ENCODE data around the gene FILIP1L. TPM values are rescaled to one million over a fixed set of nuclear protein-coding genes. Genes with fewer than 3 reads are reported as not detected.
A peak's percentile ranks its signal among the peaks of the same experiment; 100 is the strongest.

FILIP1L gene
- total and polyA plus RNA-seq, 7 donors, result 9.2 to 274 (median 78.5) TPM

DNA sequence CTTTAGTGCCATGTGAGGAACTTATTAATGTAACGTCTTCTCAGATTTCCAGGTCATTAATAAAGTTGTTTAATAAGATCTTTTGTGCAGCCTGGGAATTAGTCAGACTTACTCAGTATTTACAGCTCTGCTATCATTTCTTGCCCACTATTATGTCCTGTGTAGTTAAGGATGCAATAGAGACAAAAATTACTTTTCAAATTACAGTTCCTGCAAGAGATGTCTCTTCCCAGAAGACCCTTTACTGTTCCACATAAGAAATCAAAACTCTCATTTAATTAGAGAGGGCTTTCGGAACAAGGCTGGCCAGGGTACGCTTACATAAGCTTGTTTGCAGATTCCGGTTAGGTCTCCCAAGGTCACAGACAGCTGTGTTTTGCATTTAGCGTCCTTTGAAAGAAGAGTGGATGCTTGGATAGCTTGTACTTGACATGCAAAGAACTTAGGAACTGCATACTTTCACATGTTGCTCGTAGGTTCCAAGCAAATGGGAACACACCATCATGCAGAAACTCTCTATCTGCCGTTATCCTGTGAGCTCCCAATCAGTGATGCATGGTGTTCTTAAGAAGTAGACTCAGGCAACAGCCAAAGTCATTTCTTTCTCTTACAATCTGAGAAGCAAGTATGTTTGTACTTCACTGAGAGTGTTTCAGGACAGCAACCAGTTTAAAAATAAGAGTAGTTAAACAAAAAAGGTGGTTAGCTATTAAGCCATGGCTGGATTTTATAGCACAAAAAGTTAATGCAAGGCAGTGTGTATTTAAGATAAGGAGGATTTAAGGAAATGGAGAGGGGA, 37.4 kb downstream of the FILIP1L start:
- no peaks in the 10 kb centered on the region for H3K27me3 ChIP-seq (ENCODE audit: insufficient read depth in 3 of 3, low read length in 2 of 3)
- H3K27ac ChIP-seq, result peak overlapping the region; percentile 46
- no peak for DNase-seq
- H3K4me3 ChIP-seq, result no peak overlapping the region
- TF ChIP-seq CTCF (IDR thresholded peaks at IDR 0.05), result no peak
- intact Hi-C loops (cut with DNase I), result loop anchor here (2.0 to 5.0 kb wide), 2 partner anchors 14 to 175 kb away; no protein-coding TSS in a partner anchor
- H3K4me1 ChIP-seq, result peaks cover 48% of the 10 kb centered on the region
- ATAC-seq, result peak in 1 of 4 donors; percentile 37
- H3K36me3 ChIP-seq (ENCODE audit: insufficient read depth in 1 of 2, low read depth in 1 of 2), result peaks cover 0 to 17% of the 10 kb centered on the region in 2 donors
- 13 to 24% (median 18%) methylated on average over 7 of the region's 7 CpGs for WGBS, 3 donors
- no peaks in the 10 kb centered on the region for H3K9me3 ChIP-seq

GRCh38 chr3:100075851-100076730, 38.2 kb downstream of the FILIP1L start:
- TF ChIP-seq CTCF (IDR thresholded peaks at IDR 0.05), result no peak
- no peaks in the 10 kb centered on the region for H3K27me3 ChIP-seq (ENCODE audit: insufficient read depth in 3 of 3, low read length in 2 of 3)
- intact Hi-C loops (cut with DNase I), result loop anchor here (2.0 to 5.0 kb wide), 2 partner anchors 15 to 176 kb away; no protein-coding TSS in a partner anchor
- peaks cover 48% of the 10 kb centered on the region for H3K4me1 ChIP-seq
- H3K9me3 ChIP-seq, result no peaks in the 10 kb centered on the region
- peak overlapping the region; percentile 46 for H3K27ac ChIP-seq
- peaks cover 0 to 17% of the 10 kb centered on the region in 2 donors for H3K36me3 ChIP-seq (ENCODE audit: insufficient read depth in 1 of 2, low read depth in 1 of 2)
- DNase-seq, result no peak
- WGBS, 3 donors, result 82 to 85% (median 82%) methylated on average over 4 of the region's 4 CpGs
- ATAC-seq, result no peak
- H3K4me3 ChIP-seq, result no peak overlapping the region

DNA sequence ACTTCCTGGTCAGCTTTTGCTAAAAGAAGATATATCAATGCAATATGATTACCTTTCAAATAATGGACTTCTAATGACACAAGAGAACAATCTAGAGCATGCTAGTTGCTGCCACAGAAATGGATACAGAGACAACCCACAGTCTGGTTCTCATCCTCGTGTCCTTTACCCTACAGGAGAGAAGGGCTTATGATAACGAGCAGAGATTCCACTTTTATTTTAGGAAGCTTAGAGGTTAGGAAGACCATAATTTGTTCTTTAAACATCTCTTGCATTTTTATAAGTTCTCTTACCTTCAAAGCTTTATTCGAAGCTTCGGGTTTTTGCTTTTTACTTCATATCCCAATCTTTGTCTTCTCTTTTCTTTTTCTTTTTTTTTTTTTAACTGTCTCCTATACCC, 39.1 kb downstream of the FILIP1L start:
- intact Hi-C loops (cut with DNase I), result loop anchor here in 1 of 2 donors (5.0 kb wide), 1 partner anchor 177 kb away; no protein-coding TSS in a partner anchor
- H3K9me3 ChIP-seq, result no peaks in the 10 kb centered on the region
- DNase-seq (no peak), ATAC-seq (no peak)
- H3K4me1 ChIP-seq, result peaks cover 57% of the 10 kb centered on the region
- TF ChIP-seq CTCF (IDR thresholded peaks at IDR 0.05), result no peak
- H3K36me3 ChIP-seq (ENCODE audit: insufficient read depth in 1 of 2, low read depth in 1 of 2), result peaks cover 0 to 17% of the 10 kb centered on the region in 2 donors
- WGBS, 3 donors, result 77 to 89% (median 80%) methylated on average over 4 of the region's 4 CpGs
- H3K27me3 ChIP-seq (ENCODE audit: insufficient read depth in 3 of 3, low read length in 2 of 3), result no peaks in the 10 kb centered on the region
- peak overlapping the region; percentile 80 for H3K27ac ChIP-seq
- no peak overlapping the region for H3K4me3 ChIP-seq

DNA sequence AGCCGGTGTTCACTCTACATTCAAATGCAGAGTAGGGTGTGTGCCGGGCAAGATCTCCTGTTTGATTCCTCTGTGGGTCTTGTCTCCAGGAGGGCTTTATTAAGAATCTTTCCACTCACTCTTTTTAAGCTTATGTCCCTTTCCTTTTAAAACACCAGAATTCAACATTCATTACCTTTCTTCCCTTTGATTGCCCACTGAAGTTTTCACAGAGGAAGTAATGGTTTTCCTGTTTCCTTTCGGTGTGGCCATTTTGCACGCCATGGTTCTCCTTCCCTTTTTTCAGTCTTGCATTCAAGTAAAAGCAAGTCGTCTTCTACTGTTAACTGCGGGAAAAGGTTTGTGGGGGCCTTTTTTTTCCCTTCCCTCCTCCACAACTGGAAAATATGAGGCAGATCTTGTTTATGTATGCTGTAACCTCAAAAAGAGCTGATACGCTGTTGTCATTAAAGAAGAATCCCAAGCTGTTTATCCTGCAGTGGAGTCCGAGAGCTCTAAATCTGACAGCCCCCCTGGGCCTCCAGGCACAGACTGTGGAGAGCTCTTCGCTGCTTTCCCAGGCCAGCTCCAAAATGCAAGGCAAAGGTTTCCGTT, 40.5 kb downstream of the FILIP1L start:
- Histone ChIP-seq H3K4me1 (peaks cover 70% of the 10 kb centered on the region), H3K4me3 (no peak overlapping the region), H3K9me3 (no peaks in the 10 kb centered on the region), H3K36me3 (ENCODE audit: insufficient read depth in 1 of 2, low read depth in 1 of 2) (peaks cover 0 to 17% of the 10 kb centered on the region in 2 donors), H3K27ac (peak overlapping the region; percentile 80), H3K27me3 (ENCODE audit: insufficient read depth in 3 of 3, low read length in 2 of 3) (no peaks in the 10 kb centered on the region)
- ATAC-seq (no peak), DNase-seq (no peak)
- intact Hi-C loops (cut with DNase I), result loop anchor here in 1 of 2 donors (5.0 kb wide), 1 partner anchor 83 kb away; no protein-coding TSS in a partner anchor
- no peak for TF ChIP-seq CTCF (IDR thresholded peaks at IDR 0.05)
- WGBS, 3 donors, result 63 to 69% (median 68%) methylated on average over 10 of the region's 10 CpGs
